ENCODE measurements around the gene MYLIP. TPM values are rescaled to one million over a fixed set of nuclear protein-coding genes. Genes with fewer than 3 reads are reported as not detected.

Gene MYLIP
- total RNA-seq, 1 experiment from 2014 or later: 50.0 TPM

DNA sequence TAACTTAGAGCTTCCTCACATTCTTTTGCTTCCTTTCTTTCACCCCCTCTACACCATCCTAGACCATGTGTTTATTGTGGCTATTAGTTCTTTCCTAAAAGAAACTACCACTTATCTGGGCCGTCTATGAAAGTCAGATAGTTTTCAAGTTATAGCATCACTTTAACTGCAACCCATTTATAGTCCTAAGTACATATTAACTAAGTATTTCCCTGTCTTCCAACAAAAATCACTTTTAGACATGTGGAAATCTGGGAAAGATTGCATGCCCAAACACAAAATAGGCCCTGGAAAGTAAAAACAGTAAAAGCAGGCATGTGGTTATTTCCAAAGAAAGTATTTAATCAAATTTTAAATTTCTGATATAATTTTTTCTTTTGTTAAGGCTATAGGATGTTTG, 5.5 kb downstream of the MYLIP start:
- TF ChIP-seq, protein P1, sequence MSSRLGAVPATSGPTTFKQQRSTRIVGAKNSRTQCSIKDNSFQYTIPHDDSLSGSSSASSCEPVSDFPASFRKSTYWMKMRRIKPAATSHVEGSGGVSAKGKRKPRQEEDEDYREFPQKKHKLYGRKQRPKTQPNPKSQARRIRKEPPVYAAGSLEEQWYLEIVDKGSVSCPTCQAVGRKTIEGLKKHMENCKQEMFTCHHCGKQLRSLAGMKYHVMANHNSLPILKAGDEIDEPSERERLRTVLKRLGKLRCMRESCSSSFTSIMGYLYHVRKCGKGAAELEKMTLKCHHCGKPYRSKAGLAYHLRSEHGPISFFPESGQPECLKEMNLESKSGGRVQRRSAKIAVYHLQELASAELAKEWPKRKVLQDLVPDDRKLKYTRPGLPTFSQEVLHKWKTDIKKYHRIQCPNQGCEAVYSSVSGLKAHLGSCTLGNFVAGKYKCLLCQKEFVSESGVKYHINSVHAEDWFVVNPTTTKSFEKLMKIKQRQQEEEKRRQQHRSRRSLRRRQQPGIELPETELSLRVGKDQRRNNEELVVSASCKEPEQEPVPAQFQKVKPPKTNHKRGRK (CRISPR knock-in tag; IDR thresholded peaks at IDR 0.05; ENCODE audit: borderline replicate concordance): no peak
- TF ChIP-seq, protein P2, sequence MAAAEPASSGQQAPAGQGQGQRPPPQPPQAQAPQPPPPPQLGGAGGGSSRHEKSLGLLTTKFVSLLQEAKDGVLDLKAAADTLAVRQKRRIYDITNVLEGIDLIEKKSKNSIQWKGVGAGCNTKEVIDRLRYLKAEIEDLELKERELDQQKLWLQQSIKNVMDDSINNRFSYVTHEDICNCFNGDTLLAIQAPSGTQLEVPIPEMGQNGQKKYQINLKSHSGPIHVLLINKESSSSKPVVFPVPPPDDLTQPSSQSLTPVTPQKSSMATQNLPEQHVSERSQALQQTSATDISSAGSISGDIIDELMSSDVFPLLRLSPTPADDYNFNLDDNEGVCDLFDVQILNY (CRISPR knock-in tag; IDR thresholded peaks at IDR 0.05): no peak
- TF ChIP-seq, protein P3, sequence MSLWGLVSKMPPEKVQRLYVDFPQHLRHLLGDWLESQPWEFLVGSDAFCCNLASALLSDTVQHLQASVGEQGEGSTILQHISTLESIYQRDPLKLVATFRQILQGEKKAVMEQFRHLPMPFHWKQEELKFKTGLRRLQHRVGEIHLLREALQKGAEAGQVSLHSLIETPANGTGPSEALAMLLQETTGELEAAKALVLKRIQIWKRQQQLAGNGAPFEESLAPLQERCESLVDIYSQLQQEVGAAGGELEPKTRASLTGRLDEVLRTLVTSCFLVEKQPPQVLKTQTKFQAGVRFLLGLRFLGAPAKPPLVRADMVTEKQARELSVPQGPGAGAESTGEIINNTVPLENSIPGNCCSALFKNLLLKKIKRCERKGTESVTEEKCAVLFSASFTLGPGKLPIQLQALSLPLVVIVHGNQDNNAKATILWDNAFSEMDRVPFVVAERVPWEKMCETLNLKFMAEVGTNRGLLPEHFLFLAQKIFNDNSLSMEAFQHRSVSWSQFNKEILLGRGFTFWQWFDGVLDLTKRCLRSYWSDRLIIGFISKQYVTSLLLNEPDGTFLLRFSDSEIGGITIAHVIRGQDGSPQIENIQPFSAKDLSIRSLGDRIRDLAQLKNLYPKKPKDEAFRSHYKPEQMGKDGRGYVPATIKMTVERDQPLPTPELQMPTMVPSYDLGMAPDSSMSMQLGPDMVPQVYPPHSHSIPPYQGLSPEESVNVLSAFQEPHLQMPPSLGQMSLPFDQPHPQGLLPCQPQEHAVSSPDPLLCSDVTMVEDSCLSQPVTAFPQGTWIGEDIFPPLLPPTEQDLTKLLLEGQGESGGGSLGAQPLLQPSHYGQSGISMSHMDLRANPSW (CRISPR knock-in tag; conservative IDR thresholded peaks at IDR 0.05; ENCODE audit: low read depth): no peak
- no peak for TF ChIP-seq HMGA2 (CRISPR knock-in tag; IDR thresholded peaks at IDR 0.05)
- no peak for TF ChIP-seq RELA (CRISPR knock-in tag; IDR thresholded peaks at IDR 0.05; ENCODE audit: borderline replicate concordance)
- TF ChIP-seq IRF2 (CRISPR knock-in tag; IDR thresholded peaks at IDR 0.05; ENCODE audit: borderline replicate concordance, low read depth): no peak
- no peak for TF ChIP-seq ZNF317 (CRISPR knock-in tag; IDR thresholded peaks at IDR 0.05; ENCODE audit: borderline replicate concordance, low read depth)
- no peak for TF ChIP-seq TEAD4 (CRISPR knock-in tag; IDR thresholded peaks at IDR 0.05)
- TF ChIP-seq, protein P4, sequence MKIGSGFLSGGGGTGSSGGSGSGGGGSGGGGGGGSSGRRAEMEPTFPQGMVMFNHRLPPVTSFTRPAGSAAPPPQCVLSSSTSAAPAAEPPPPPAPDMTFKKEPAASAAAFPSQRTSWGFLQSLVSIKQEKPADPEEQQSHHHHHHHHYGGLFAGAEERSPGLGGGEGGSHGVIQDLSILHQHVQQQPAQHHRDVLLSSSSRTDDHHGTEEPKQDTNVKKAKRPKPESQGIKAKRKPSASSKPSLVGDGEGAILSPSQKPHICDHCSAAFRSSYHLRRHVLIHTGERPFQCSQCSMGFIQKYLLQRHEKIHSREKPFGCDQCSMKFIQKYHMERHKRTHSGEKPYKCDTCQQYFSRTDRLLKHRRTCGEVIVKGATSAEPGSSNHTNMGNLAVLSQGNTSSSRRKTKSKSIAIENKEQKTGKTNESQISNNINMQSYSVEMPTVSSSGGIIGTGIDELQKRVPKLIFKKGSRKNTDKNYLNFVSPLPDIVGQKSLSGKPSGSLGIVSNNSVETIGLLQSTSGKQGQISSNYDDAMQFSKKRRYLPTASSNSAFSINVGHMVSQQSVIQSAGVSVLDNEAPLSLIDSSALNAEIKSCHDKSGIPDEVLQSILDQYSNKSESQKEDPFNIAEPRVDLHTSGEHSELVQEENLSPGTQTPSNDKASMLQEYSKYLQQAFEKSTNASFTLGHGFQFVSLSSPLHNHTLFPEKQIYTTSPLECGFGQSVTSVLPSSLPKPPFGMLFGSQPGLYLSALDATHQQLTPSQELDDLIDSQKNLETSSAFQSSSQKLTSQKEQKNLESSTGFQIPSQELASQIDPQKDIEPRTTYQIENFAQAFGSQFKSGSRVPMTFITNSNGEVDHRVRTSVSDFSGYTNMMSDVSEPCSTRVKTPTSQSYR (CRISPR knock-in tag; IDR thresholded peaks at IDR 0.05): no peak
- TF ChIP-seq ZNF423 (CRISPR knock-in tag; IDR thresholded peaks at IDR 0.05): no peak
- TF ChIP-seq, protein P5, sequence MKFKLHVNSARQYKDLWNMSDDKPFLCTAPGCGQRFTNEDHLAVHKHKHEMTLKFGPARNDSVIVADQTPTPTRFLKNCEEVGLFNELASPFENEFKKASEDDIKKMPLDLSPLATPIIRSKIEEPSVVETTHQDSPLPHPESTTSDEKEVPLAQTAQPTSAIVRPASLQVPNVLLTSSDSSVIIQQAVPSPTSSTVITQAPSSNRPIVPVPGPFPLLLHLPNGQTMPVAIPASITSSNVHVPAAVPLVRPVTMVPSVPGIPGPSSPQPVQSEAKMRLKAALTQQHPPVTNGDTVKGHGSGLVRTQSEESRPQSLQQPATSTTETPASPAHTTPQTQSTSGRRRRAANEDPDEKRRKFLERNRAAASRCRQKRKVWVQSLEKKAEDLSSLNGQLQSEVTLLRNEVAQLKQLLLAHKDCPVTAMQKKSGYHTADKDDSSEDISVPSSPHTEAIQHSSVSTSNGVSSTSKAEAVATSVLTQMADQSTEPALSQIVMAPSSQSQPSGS (CRISPR knock-in tag; IDR thresholded peaks at IDR 0.05; ENCODE audit: borderline replicate concordance, low read depth): no peak
- no peak for TF ChIP-seq KAT7 (CRISPR knock-in tag; IDR thresholded peaks at IDR 0.05; ENCODE audit: borderline replicate concordance)
- TF ChIP-seq NFYB (CRISPR knock-in tag; conservative IDR thresholded peaks at IDR 0.05; ENCODE audit: low read depth): no peak
- TF ChIP-seq ZNF396 (CRISPR knock-in tag; IDR thresholded peaks at IDR 0.05; ENCODE audit: borderline replicate concordance): no peak
- no peak for TF ChIP-seq ZNF263 (CRISPR knock-in tag; IDR thresholded peaks at IDR 0.05; ENCODE audit: low read depth)
- TF ChIP-seq, protein P6, sequence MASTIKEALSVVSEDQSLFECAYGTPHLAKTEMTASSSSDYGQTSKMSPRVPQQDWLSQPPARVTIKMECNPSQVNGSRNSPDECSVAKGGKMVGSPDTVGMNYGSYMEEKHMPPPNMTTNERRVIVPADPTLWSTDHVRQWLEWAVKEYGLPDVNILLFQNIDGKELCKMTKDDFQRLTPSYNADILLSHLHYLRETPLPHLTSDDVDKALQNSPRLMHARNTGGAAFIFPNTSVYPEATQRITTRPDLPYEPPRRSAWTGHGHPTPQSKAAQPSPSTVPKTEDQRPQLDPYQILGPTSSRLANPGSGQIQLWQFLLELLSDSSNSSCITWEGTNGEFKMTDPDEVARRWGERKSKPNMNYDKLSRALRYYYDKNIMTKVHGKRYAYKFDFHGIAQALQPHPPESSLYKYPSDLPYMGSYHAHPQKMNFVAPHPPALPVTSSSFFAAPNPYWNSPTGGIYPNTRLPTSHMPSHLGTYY (CRISPR knock-in tag; IDR thresholded peaks at IDR 0.05): no peak
- peaks cover 77% of the 10 kb centered on the region for H3K4me1 Mint-ChIP-seq
- peak overlapping the region; percentile 96 for H3K4me3 Mint-ChIP-seq
- H3K36me3 Mint-ChIP-seq: peaks cover 66% of the 10 kb centered on the region
- ChIA-PET CTCF (no interaction called here), POLR2A (no interaction called here)
- ATAC-seq (no peak), DNase-seq (ENCODE audit: low spot score) (no peak)
- H3K9me3 Mint-ChIP-seq: no peaks in the 10 kb centered on the region
- peak overlapping the region; percentile 39; the same call in 1 of the 2 replicates for H3K27ac Mint-ChIP-seq
- H3K27me3 Mint-ChIP-seq (ENCODE audit: low read depth): peaks cover 2% of the 10 kb centered on the region; the same call in 1 of the 2 replicates
